RWPE1 (cell line): ENCODE measurements around the gene SENP1.

Experiments
- CTCF ChIA-PET: fragments of 350-600 bp; sonication (Branson Sonifier 250); formaldehyde crosslinking; extraction: SDS; loops from one replicate; lab custom pipeline; 2021; lab: Yijun Ruan, JAX
- POLR2A ChIA-PET: fragments of 400-600 bp; formaldehyde crosslinking; extraction: SDS; loops from one replicate; lab custom pipeline; 2020; ENCODE audit warnings: antibody characterized with exemption; ENCODE audit not compliant: low non-redundant PET; lab: Yijun Ruan, JAX
- DNase-seq: peaks from one replicate; pipeline ENCODE4 v3.0.0; 2012; ENCODE audit warnings: low spot score
- H3K27ac ChIP-seq: fragments of 450-650 bp; 2 replicates; pipeline ENCODE4 v1.5.1; 2017
- CTCF ChIP-seq: fragments of 450-650 bp; conservative IDR thresholded peaks from 2 replicates; pipeline ENCODE4 v1.5.1; 2017; ENCODE audit warnings: low read depth, mild to moderate bottlenecking

SENP1 gene

DNA sequence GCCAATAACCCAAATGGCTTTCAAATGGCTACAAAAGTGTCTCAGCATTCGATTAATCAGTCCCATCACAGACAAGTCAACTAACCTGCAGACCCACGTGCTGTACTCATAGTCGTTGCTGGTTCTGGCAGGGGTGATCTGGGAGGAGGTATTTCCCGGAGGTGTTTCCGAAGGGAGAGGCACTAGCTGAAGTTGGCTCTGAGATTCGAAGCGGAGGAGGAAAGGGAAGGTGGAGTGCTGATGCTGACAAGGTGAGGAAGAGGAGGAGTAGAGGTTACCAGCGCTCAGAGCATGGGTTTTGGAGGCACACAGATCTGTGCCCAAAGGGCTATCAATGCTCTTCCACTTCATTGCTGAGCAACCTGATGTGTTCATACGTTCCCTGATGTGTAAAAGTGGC is 81.1 kb downstream of the SENP1 start:
- no peak for TF ChIP-seq CTCF
- DNase-seq: no peak
- no peak overlapping the region for H3K27ac ChIP-seq
- CTCF ChIA-PET: interaction anchor here (0.6 to 0.7 kb wide), 2 partner anchors 73 to 121 kb away, joined by 3 to 6 read pairs; no protein-coding TSS in a partner anchor
- POLR2A ChIA-PET: no interaction called here

DNA sequence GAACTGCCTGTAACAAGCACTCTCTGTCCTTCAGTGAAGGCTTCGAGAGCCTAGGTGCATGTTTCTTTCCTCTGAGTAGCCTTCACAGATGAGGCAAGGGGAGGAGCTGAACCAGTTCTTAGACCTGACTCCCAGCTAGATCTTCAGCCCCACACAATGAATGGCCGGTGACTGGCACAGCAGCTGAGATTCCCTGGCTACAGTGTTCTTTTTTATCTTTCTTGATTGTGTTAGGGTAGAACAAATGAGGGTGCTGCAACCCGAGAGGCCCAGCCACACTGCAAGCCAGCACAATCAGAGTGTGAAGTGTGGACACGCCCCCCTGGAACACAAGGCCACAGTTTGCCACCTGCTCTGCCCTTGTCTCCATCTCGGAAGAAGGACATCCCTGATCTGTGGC is 82.5 kb downstream of the SENP1 start:
- DNase-seq: no peak
- no peak for TF ChIP-seq CTCF
- ChIA-PET POLR2A (no interaction called here), CTCF (interaction anchor here (1.0 kb wide), 1 partner anchor 10 kb away, joined by 3 read pairs; no protein-coding TSS in a partner anchor)
- H3K27ac ChIP-seq: no peak overlapping the region

- CTCF ChIA-PET: interaction anchor here (1.0 kb wide), 1 partner anchor 10 kb away, joined by 3 read pairs; no protein-coding TSS in a partner anchor
- POLR2A ChIA-PET: no interaction called here
- no peak overlapping the region for H3K27ac ChIP-seq
- TF ChIP-seq CTCF: no peak
- no peak for DNase-seq
These were observed 83.0 kb downstream of the SENP1 start for GRCh38 chr12:48022676-48023385.

DNA sequence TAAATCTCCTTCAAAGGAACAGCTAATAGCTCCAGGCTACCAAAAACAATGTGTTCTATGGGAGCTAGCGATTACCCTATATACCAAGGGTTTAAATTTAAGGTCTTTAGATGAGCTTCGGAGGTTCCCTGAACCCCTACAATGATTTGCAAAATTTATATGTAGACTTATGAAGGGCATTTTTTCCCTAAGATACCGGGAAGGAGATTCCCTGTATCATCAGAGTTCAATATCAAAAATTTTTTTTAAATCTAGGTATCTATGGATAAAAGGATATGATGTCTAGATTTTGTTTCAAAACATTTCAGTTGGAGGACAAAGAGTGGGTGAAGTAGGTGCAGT is 83.7 kb downstream of the SENP1 start:
- TF ChIP-seq CTCF: no peak
- H3K27ac ChIP-seq: no peak overlapping the region
- CTCF ChIA-PET: interaction anchor here (0.6 kb wide), 1 partner anchor 510 kb away, joined by 7 read pairs; no protein-coding TSS in a partner anchor
- POLR2A ChIA-PET: no interaction called here
- no peak for DNase-seq

GRCh38 chr12:48021485-48022179 is 84.2 kb downstream of the SENP1 start:
- H3K27ac ChIP-seq: no peak overlapping the region
- DNase-seq: peak; percentile 60
- CTCF ChIA-PET: interaction anchor here (0.6 kb wide), 2 partner anchors 209 to 511 kb away, joined by 3 to 7 read pairs; no protein-coding TSS in a partner anchor
- POLR2A ChIA-PET: interaction anchor here (0.6 kb wide), 1 partner anchor 54 kb away, joined by 6 read pairs; no protein-coding TSS in a partner anchor
- TF ChIP-seq CTCF: no peak

- POLR2A ChIA-PET: no interaction called here
- CTCF ChIA-PET: interaction anchor here (0.8 kb wide), 1 partner anchor 9 kb away, joined by 3 read pairs; no protein-coding TSS in a partner anchor
- H3K27ac ChIP-seq: no peak overlapping the region
- no peak for DNase-seq
- no peak for TF ChIP-seq CTCF
These were observed 86.1 kb downstream of the SENP1 start for GRCh38 chr12:48019639-48020265.
